NCI-H1436 (cell line): Measurements from ENCODE around the gene GASK1B.

Experiments used
- DNase-seq: peaks from one replicate; lab custom pipeline; 2025; lab: John Stamatoyannopoulos, UW

GASK1B gene

DNA sequence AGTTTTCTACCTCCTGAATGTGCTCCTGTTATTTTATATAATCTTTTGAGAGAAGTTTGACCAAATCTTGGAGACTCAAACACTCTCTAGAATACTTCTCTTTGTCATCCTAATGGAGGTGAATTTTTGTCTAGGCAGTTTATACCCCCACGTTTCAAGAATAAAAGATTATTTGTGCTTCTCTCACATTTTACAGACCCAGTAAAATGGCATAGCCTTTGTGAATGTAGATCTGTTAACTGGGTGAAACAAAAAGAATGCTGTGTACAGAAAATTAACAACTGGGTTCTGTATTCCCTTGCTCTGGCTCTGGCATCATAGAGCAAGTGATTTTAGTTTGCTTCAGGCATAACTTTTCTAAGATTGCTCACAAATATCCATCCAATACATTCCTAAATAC, 26.1 kb downstream of the GASK1B start:
- DNase-seq, result no peak

- DNase-seq, result no peak
Measured at GRCh38 chr4:158139086-158139485, 33.7 kb downstream of the GASK1B start.

DNA sequence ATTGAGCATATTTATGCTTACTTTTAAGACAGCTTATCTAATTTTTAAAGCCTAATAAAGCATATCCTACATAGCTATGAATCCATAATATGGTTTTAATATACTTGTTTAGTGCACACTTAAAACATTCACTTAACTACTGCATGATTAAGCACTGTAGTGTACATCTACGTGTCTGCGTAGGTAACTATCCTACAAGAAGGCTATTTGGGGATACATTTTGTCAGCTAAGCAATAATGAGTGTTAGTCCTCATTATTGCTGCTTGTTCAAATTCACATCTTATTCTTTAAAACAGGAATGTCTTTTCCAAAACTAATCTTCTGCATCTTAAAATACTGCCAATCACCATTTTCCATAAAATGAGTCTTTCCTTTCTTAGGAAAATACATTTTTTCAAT, 38.6 kb downstream of the GASK1B start:
- no peak for DNase-seq

DNA sequence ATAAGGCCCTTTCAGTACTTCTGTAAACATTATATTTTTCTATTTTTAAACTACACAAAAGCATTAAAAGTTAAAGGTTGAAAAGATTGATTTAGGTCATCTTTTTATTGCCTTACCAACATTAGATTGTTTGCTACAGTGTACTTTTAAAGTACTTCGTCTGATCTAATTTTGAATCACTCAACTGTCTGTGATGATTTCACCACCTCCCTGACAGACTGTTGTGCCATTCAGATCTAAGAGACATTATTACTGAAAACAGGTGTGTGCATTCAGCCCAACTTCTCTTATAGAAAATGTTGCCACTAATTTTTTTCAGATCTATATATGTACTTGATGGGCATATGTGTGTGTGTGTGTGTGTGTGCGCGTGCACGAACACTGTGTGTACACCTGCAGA, 39.3 kb downstream of the GASK1B start:
- no peak for DNase-seq

- DNase-seq, result no peak
Measured at GRCh38 chr4:158131027-158131426, 41.8 kb downstream of the GASK1B start.

DNA sequence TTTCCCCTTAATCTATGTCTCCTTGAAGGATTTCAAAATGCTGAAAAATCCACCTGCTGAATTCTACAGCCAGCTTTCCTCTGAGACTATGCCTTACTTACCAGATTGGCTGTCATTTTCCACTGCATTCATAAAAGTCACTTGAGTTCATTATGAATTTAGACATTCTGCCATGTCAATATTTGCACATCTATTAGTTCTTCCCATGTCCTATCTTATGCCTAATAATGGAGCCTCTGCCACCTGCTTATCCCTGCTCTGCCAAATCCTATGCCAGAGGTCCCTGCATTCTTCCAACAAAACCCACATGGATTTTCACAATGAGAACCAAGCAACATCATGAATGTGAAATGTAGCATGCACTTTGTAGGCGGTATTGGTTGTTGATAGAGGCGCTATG, 42.6 kb downstream of the GASK1B start:
- no peak for DNase-seq

- no peak for DNase-seq
Measured at GRCh38 chr4:158129694-158130093, 43.1 kb downstream of the GASK1B start.

DNA sequence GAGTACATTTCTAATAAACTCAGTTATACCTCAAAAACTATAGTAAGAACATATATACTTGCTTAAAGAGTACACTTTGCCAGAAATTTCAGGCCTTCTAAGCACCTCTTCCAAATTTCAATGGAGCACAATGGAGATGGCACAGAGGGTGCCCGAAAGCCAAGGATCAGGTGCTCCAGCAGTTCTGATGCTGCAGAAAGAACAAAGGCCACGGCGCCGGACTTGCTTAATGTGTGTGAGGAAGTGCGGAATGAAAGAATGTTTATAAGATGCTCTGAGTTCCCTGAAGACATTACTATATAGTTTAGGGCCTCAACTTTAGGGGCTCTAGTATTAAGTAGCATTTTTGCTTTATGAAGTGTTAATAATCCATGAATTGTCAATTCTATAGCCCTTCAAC, 44.3 kb downstream of the GASK1B start:
- DNase-seq, result no peak

- no peak for DNase-seq
Measured at GRCh38 chr4:158125310-158125709, 47.5 kb downstream of the GASK1B start.
